ENCODE results near the gene GGPS1.

The GGPS1 gene

GRCh38 chr1:235357485-235358373 lies 29.4 kb downstream of the GGPS1 start:
- TF ChIP-seq REST (IDR thresholded peaks at IDR 0.05; ENCODE audit: insufficient read depth in 1 of 2, low read depth in 2 of 2, low read length in 2 of 2), result no peak
- TF ChIP-seq FOXP2 (optimal IDR thresholded peaks at IDR 0.05; ENCODE audit: borderline replicate concordance, extremely low read depth, extremely low read length, insufficient read depth), result no peak
- TF ChIP-seq POLR2AphosphoS5 (IDR thresholded peaks at IDR 0.05; ENCODE audit: low read depth, low read length), result no peak
- TF ChIP-seq SIN3A (IDR thresholded peaks at IDR 0.05; ENCODE audit: borderline replicate concordance, insufficient read depth, low read length), result no peak
- no peak for TF ChIP-seq TAF1 (IDR thresholded peaks at IDR 0.05; ENCODE audit: borderline replicate concordance, insufficient read depth, low read length)

- TF ChIP-seq POLR2AphosphoS5 (IDR thresholded peaks at IDR 0.05; ENCODE audit: low read depth, low read length) (no peak), REST (IDR thresholded peaks at IDR 0.05; ENCODE audit: insufficient read depth in 1 of 2, low read depth in 2 of 2, low read length in 2 of 2) (no peak), SIN3A (IDR thresholded peaks at IDR 0.05; ENCODE audit: borderline replicate concordance, insufficient read depth, low read length) (no peak), FOXP2 (optimal IDR thresholded peaks at IDR 0.05; ENCODE audit: borderline replicate concordance, extremely low read depth, extremely low read length, insufficient read depth) (no peak), TAF1 (IDR thresholded peaks at IDR 0.05; ENCODE audit: borderline replicate concordance, insufficient read depth, low read length) (no peak)
These were observed 30.5 kb downstream of the GGPS1 start for GRCh38 chr1:235358899-235359298.

- TF ChIP-seq SIN3A (IDR thresholded peaks at IDR 0.05; ENCODE audit: borderline replicate concordance, insufficient read depth, low read length) (no peak), TAF1 (IDR thresholded peaks at IDR 0.05; ENCODE audit: borderline replicate concordance, insufficient read depth, low read length) (no peak), FOXP2 (optimal IDR thresholded peaks at IDR 0.05; ENCODE audit: borderline replicate concordance, extremely low read depth, extremely low read length, insufficient read depth) (no peak), REST (IDR thresholded peaks at IDR 0.05; ENCODE audit: insufficient read depth in 1 of 2, low read depth in 2 of 2, low read length in 2 of 2) (no peak), POLR2AphosphoS5 (IDR thresholded peaks at IDR 0.05; ENCODE audit: low read depth, low read length) (no peak)
These were observed 37.9 kb downstream of the GGPS1 start for GRCh38 chr1:235366286-235366685.

GRCh38 chr1:235367000-235367908 lies 38.9 kb downstream of the GGPS1 start, which contains the start of gene TBCE:
TBCE (plus strand) TSS chr1:235367427; CDS start chr1:235380050, 12,623 bp downstream.
- TF ChIP-seq REST (IDR thresholded peaks at IDR 0.05; ENCODE audit: insufficient read depth in 1 of 2, low read depth in 2 of 2, low read length in 2 of 2) (peak in 1 of 2 experiments; percentile 52; a peak in 1 of 4 replicates), FOXP2 (optimal IDR thresholded peaks at IDR 0.05; ENCODE audit: borderline replicate concordance, extremely low read depth, extremely low read length, insufficient read depth) (no peak), POLR2AphosphoS5 (IDR thresholded peaks at IDR 0.05; ENCODE audit: low read depth, low read length) (peak; percentile 98), SIN3A (IDR thresholded peaks at IDR 0.05; ENCODE audit: borderline replicate concordance, insufficient read depth, low read length) (no peak), TAF1 (IDR thresholded peaks at IDR 0.05; ENCODE audit: borderline replicate concordance, insufficient read depth, low read length) (peak; percentile 97)

All from PFSK-1 (cell line).